Mesothelial cell of epicardium (in vitro differentiated cells): ENCODE data around the gene WNT3A. TPM values are rescaled to one million over a fixed set of nuclear protein-coding genes. Genes with fewer than 3 reads are reported as not detected.

Source experiments
- DNase-seq, 2 experiments: peaks; one replicate each; pipeline ENCODE4 v3.0.0; 2021; ENCODE audit warnings: low spot score in 2 of 2; ENCODE audit not compliant: unreplicated experiment in 2 of 2
- H3K27ac Mint-ChIP-seq: 2 replicates; pipeline ENCODE4 v1.8.0; 2021; ENCODE audit warnings: mixed read lengths
- H3K27me3 Mint-ChIP-seq: 2 replicates; pipeline ENCODE4 v1.8.0; 2021; ENCODE audit warnings: low read depth, mixed read lengths
- H3K36me3 Mint-ChIP-seq: 2 replicates; pipeline ENCODE4 v1.8.0; 2021; ENCODE audit warnings: mixed read lengths
- H3K4me1 Mint-ChIP-seq: 2 replicates; pipeline ENCODE4 v1.8.0; 2021; ENCODE audit warnings: mixed read lengths
- H3K4me3 Mint-ChIP-seq: 2 replicates; pipeline ENCODE4 v1.8.0; 2021; ENCODE audit warnings: mild to moderate bottlenecking, moderate library complexity, mixed read lengths
- H3K9me3 Mint-ChIP-seq: 2 replicates; pipeline ENCODE4 v1.8.0; 2021; ENCODE audit warnings: mixed read lengths
- total RNA-seq: library from RNA; stranded (reverse); gene quantifications from 3 replicates; pipeline ENCODE4 v1.2.1, GENCODE V29; 2021
- TF ChIP-seq, protein P1 (sequence below): fragments of 200-600 bp; sonication (generic); IDR thresholded peaks from one replicate; pipeline ENCODE4 v1.5.0; 2021; ENCODE audit warnings: antibody characterized with exemption; ENCODE audit not compliant: unreplicated experiment

The WNT3A gene
- total RNA-seq, 1 donor from 2014 or later, result 0.16 TPM

GRCh38 chr1:228009116-228009827 lies 2.5 kb downstream of the WNT3A start:
- TF ChIP-seq, protein P1, sequence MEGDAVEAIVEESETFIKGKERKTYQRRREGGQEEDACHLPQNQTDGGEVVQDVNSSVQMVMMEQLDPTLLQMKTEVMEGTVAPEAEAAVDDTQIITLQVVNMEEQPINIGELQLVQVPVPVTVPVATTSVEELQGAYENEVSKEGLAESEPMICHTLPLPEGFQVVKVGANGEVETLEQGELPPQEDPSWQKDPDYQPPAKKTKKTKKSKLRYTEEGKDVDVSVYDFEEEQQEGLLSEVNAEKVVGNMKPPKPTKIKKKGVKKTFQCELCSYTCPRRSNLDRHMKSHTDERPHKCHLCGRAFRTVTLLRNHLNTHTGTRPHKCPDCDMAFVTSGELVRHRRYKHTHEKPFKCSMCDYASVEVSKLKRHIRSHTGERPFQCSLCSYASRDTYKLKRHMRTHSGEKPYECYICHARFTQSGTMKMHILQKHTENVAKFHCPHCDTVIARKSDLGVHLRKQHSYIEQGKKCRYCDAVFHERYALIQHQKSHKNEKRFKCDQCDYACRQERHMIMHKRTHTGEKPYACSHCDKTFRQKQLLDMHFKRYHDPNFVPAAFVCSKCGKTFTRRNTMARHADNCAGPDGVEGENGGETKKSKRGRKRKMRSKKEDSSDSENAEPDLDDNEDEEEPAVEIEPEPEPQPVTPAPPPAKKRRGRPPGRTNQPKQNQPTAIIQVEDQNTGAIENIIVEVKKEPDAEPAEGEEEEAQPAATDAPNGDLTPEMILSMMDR, result no peak
- peaks cover 11% of the 10 kb centered on the region for H3K4me1 Mint-ChIP-seq
- peaks cover 89% of the 10 kb centered on the region for H3K27me3 Mint-ChIP-seq
- no peak overlapping the region for H3K4me3 Mint-ChIP-seq
- H3K9me3 Mint-ChIP-seq, result no peaks in the 10 kb centered on the region
- H3K36me3 Mint-ChIP-seq, result no peaks in the 10 kb centered on the region
- DNase-seq, result no peak
- no peak overlapping the region for H3K27ac Mint-ChIP-seq

DNA sequence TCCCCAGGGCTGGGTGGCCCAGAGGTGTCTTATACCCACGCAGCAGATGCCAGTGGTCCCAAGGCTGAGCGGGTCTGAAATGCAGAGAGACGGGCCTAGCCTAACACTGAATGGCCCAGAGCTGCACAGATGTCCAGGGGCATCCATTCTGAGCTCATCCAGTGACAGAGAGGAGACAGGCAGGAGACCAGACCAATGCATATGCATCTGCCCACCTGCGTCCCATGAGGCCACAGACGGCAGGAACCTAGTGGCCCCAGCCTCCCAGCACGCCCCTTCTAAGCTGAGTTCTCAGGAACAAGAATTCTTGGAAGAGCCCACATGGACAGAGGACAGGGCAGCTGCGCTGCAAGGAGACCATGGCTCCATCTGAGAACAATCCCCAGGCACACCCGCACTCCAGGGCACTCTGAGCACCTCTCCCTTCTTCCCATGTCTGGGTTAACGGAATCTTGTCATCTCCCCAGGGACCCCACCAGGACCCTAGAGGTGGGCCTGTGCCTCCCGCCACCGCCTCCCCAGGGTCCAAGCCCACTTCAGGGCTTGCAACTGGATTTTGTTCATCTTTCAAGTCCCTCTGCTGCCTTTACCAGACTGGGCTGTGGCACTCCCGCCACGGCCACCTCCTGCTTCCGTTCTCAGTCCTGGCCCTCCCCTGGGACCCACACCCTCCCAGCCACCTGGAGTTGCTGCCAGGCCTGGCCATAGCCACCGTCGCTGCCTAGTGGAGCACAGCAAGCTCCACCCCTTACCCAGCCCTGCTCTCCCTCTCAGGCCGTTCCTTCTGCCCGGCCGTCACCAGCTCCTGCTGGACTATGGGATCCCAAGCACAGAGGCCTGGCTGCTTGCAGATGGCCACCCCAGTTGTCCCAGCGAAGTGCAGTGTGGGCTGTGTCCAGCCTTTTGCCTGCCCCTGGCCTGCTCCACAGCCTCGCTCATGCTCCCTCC lies 3.3 kb downstream of the WNT3A start:
- TF ChIP-seq, protein P1, result no peak
- Mint-ChIP-seq H3K27ac (no peak overlapping the region), H3K4me1 (peaks cover 11% of the 10 kb centered on the region), H3K36me3 (no peaks in the 10 kb centered on the region), H3K9me3 (no peaks in the 10 kb centered on the region), H3K4me3 (no peak overlapping the region), H3K27me3 (peaks cover 86% of the 10 kb centered on the region)
- no peak for DNase-seq

DNA sequence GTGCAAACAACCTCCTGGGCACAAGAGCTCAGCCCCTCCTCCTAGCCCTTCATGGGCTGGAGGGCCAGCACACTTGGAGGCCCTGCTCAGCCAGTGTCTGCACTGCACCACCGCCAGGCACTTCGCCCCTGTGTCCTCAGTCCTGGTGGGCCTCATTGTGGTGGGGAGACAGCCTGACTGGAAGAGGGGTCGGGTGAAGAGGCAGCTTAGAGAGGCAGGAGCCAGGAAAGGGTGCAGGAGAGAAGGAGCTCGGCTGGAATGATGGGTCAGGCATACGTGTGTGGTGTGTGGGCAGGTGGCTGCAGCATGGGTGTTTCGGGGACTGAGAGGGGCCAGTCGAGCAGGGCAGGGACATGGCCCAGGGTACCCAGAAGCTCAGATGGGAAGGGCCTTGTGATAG lies 4.1 kb downstream of the WNT3A start:
- H3K36me3 Mint-ChIP-seq, result no peaks in the 10 kb centered on the region
- H3K27ac Mint-ChIP-seq, result no peak overlapping the region
- DNase-seq, result no peak
- H3K9me3 Mint-ChIP-seq, result no peaks in the 10 kb centered on the region
- H3K27me3 Mint-ChIP-seq, result peaks cover 78% of the 10 kb centered on the region
- no peak overlapping the region for H3K4me3 Mint-ChIP-seq
- TF ChIP-seq, protein P1, result no peak
- peaks cover 10% of the 10 kb centered on the region for H3K4me1 Mint-ChIP-seq

DNA sequence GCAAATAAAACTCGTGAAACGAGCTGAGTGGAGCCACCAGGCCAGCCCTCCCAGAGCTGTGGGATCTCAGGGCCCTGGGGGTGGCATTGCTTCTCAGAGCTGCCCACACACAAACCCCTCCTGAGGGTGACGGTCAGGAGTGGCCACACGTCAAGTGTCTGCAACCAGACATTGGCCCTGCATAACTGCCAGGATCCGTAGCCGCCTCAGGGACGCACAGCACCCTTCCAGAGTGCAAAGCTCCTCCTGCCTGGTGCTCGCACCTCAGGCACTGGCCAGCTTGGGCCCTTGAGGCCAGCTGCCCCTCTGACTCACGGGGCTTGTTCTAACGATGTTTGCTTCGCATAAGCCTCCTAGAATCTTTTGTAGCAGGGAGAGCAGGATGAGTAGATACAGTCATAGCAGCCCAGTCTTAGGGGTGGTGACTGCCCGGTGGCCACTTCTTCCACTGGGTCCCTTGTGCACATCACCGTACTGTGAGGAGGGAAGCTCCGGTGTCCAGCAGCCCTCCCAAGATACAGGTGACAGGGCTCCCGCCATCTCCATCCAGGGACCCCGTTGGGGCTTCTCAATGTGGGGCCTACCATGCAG lies 5.0 kb downstream of the WNT3A start:
- Mint-ChIP-seq H3K36me3 (no peaks in the 10 kb centered on the region), H3K27ac (no peak overlapping the region), H3K27me3 (peaks cover 77% of the 10 kb centered on the region), H3K4me3 (no peak overlapping the region), H3K4me1 (peaks cover 10% of the 10 kb centered on the region), H3K9me3 (no peaks in the 10 kb centered on the region)
- no peak for DNase-seq
- TF ChIP-seq, protein P1, result no peak

- peaks cover 75% of the 10 kb centered on the region for H3K27me3 Mint-ChIP-seq
- TF ChIP-seq, protein P1, result no peak
- H3K4me1 Mint-ChIP-seq, result peaks cover 6% of the 10 kb centered on the region
- H3K36me3 Mint-ChIP-seq, result no peaks in the 10 kb centered on the region
- no peak overlapping the region for H3K27ac Mint-ChIP-seq
- no peak overlapping the region for H3K4me3 Mint-ChIP-seq
- no peaks in the 10 kb centered on the region for H3K9me3 Mint-ChIP-seq
- no peak for DNase-seq
Observed at GRCh38 chr1:228012555-228012954, 5.8 kb downstream of the WNT3A start.
